ENCODE measurements around the gene ARHGDIA.

GRCh38 chr17:81918832-81919545 lies 47.9 kb upstream of the ARHGDIA start:
- TF ChIP-seq, protein P1, sequence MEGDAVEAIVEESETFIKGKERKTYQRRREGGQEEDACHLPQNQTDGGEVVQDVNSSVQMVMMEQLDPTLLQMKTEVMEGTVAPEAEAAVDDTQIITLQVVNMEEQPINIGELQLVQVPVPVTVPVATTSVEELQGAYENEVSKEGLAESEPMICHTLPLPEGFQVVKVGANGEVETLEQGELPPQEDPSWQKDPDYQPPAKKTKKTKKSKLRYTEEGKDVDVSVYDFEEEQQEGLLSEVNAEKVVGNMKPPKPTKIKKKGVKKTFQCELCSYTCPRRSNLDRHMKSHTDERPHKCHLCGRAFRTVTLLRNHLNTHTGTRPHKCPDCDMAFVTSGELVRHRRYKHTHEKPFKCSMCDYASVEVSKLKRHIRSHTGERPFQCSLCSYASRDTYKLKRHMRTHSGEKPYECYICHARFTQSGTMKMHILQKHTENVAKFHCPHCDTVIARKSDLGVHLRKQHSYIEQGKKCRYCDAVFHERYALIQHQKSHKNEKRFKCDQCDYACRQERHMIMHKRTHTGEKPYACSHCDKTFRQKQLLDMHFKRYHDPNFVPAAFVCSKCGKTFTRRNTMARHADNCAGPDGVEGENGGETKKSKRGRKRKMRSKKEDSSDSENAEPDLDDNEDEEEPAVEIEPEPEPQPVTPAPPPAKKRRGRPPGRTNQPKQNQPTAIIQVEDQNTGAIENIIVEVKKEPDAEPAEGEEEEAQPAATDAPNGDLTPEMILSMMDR (conservative IDR thresholded peaks at IDR 0.05 in 1 of 2, IDR thresholded peaks at IDR 0.05 in 1 of 2; ENCODE audit: extremely low read depth in 1 of 2, insufficient read depth in 1 of 2, low read depth in 1 of 2, low read length in 2 of 2) = no peak
- no peak for TF ChIP-seq EZH2 (IDR thresholded peaks at IDR 0.05; ENCODE audit: borderline replicate concordance, low read length)

Measured in mammary epithelial cell (primary cell).